GM12873 (cell line): Measurements from ENCODE around the gene ACOT7.
A peak's percentile ranks its signal among the peaks of the same experiment; 100 is the strongest.

ENCODE experiments used
- TF ChIP-seq, protein P1 (sequence below): IDR thresholded peaks from 2 replicates; pipeline ENCODE4 v1.5.1; 2012; ENCODE audit warnings: low read depth, mild to moderate bottlenecking, moderate library complexity, low read length, control low read depth; ENCODE audit not compliant: insufficient read depth; ENCODE audit errors: missing control alignments

Gene ACOT7

DNA sequence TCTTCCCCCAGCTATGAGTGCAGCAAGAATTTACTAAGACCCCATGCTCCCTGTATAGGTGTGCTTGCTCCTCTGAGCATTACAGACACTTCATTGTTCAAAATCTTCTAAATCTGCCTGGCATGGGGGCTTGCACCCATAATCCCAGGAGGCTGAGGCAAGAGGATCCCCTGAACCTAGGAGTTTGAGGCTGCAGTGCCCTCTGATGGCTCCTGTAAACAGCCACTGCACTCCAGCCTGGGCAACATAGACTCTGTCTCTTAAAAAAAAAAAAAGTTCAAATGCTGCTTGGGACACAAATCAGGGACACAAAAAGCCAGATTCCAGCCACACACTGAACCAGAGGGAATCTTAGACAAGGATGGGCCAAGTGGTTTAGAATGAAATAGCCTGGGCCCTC is 3.4 kb upstream of the ACOT7 start:
- TF ChIP-seq, protein P1, sequence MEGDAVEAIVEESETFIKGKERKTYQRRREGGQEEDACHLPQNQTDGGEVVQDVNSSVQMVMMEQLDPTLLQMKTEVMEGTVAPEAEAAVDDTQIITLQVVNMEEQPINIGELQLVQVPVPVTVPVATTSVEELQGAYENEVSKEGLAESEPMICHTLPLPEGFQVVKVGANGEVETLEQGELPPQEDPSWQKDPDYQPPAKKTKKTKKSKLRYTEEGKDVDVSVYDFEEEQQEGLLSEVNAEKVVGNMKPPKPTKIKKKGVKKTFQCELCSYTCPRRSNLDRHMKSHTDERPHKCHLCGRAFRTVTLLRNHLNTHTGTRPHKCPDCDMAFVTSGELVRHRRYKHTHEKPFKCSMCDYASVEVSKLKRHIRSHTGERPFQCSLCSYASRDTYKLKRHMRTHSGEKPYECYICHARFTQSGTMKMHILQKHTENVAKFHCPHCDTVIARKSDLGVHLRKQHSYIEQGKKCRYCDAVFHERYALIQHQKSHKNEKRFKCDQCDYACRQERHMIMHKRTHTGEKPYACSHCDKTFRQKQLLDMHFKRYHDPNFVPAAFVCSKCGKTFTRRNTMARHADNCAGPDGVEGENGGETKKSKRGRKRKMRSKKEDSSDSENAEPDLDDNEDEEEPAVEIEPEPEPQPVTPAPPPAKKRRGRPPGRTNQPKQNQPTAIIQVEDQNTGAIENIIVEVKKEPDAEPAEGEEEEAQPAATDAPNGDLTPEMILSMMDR = peak; percentile 21

DNA sequence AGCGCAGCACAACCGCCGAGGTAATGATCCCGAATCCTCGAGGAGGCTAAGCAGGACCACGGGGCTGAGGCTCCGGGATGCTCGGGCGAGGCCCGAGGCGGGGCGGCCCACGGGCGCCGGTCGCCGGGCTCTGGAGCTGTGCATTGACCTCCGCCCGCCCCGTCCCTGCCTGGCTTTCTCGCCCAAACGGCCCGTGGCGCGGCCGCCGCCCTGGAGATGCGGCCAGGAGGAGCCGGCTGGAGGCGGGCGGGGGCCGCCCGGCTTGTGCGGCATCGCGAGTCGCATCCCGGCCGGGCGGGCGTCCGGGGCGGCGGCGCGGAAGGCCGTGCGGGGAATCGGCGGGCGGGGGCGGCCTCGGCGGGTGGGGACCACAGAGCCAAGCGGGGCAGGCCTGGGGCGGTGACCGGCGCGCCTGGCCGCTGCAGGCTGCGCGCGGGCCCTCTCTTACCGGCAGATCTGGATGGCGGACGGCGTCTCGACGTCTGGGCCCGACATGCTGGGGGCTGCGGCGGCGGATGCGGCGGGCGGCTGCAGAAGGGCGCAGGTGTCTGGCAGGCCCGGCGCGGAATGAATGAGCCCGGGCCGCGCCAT is 663 bp downstream of the ACOT7 start:
- TF ChIP-seq, protein P1 = no peak

DNA sequence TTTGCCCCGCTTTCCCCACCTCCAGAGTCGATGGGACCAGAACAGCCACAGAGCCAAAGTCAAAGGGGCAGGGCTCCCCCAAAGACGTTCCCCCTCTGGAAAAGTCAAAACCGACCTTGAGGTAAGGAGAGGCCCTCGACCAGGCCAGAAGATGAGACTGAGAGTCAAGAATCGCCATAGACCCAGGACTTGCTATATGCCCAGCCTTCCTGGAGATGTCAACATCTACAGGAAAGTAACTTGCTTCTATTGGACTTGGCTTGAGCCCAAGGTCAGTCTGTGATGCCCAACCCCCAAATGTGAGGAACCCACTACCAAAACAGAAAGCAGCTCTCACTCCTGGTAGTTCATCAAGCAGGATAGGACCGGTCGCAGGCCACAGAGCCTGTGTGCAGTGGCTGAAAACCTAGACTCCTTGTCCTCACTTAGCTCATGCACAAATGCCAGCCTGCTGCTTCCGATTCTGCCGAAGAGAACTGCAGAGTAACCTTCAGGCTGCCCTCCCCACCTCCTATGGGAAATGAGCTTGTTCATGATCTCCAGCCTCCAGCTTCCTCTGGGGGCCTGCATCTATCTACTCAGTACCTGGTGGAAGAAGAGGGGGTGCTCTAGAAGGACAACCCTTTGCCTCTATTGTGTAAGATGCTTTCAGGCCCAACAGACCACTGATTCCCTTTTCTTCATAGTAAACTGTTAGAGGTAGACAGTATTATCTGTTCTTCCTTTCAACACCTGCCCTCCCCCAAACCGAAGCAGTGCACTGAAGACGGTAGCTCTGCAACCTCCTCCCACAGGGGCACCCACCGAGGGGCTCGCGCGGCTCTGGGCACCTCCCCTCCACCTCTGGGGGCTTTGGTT is 1.4 kb downstream of the ACOT7 start:
- TF ChIP-seq, protein P1 = no peak

GRCh38 chr1:6389971-6390370 is 3.6 kb downstream of the ACOT7 start:
- TF ChIP-seq, protein P1 = no peak

GRCh38 chr1:6386371-6386949 is 7.1 kb downstream of the ACOT7 start:
- TF ChIP-seq, protein P1 = no peak

DNA sequence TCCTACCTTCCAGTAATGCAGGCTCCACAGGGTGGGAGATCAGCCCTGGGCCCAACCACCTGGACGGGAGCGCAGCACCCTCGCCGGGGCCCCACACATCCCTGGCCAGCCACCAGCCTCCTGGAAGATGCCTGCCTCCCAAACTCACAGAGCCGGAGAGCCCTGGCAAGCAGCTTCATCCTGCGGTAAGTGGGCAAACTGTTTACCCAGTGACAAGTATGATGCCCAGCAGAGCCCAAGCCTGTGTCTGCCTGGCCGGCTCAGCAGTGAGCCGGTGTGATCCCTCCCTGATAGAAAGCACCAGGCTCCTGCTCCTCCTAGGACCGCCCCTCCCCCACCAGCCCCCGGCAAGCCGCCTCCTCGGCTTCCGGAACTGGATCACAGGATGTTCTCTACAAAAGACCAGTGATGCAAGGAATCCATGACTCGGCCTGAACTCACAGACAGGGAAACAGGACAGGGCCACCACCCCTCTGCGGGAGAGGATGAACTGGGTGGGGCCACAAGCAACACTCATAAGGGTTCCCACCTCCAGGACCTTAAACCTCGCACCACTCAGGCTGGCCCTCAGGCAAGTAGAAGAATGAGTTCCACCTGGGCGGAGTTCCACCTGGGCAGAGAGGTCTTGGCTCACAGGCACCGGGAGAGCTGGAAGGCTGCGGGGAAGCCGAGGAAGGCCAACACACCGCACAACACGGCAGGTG is 7.9 kb downstream of the ACOT7 start:
- TF ChIP-seq, protein P1 = no peak

DNA sequence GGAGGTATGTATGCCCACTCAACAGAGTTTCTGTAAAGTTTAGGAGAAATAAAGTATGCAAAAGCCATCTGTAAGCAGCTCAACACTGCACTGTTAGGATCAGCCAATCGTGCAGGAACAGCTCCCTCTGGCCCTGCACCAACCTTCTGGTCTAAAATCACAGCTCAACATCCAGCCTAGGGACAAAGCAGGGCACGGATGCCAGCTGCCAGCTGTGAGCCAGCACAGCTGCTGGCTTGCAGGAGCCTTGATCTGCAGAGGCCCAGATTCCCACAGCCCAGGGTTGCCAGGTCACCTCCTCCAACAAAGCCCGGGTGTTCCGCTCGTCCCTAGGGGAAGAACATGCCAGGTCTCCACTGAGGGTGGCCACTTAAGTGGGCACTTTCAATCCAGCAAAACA is 8.6 kb downstream of the ACOT7 start:
- TF ChIP-seq, protein P1 = no peak
